WTC11 (cell line): ENCODE data around the gene ADGRL2. TPM values are rescaled to one million over a fixed set of nuclear protein-coding genes. Genes with fewer than 3 reads are reported as not detected.
A peak's percentile ranks its signal among the peaks of the same experiment; 100 is the strongest.

Experiments
- ATAC-seq: fragments of 200-7000 bp; cut with Tn5 transposase; 2 replicates; pipeline ENCODE4 v1.10.0; 2021; ENCODE audit warnings: mild to moderate bottlenecking, moderate library complexity
- CTCF ChIA-PET: fragments of 300-600 bp; sonication (Branson Sonifier 250); formaldehyde crosslinking; loops from one replicate; lab custom pipeline; 2021; ENCODE audit warnings: antibody characterized with exemption; lab: Charles Lee
- POLR2A ChIA-PET: fragments of 350-600 bp; sonication (Branson Sonifier 250); formaldehyde crosslinking; loops from one replicate; lab custom pipeline; 2021; ENCODE audit warnings: antibody characterized with exemption; lab: Charles Lee
- DNase-seq: peaks from one replicate; pipeline ENCODE4 v3.0.0; 2021; ENCODE audit warnings: low spot score
- H3K27ac Mint-ChIP-seq: 2 replicates; pipeline ENCODE4 v1.8.0; 2021; ENCODE audit warnings: mixed read lengths
- H3K27me3 Mint-ChIP-seq: 2 replicates; pipeline ENCODE4 v1.8.0; 2021; ENCODE audit warnings: low read depth, mild to moderate bottlenecking, moderate library complexity, mixed read lengths
- H3K36me3 Mint-ChIP-seq: 2 replicates; pipeline ENCODE4 v1.8.0; 2021; ENCODE audit warnings: mixed read lengths
- H3K4me1 Mint-ChIP-seq: 2 replicates; pipeline ENCODE4 v1.8.0; 2022; ENCODE audit warnings: mixed read lengths
- H3K4me3 Mint-ChIP-seq: 2 replicates; pipeline ENCODE4 v1.8.0; 2021; ENCODE audit warnings: mild to moderate bottlenecking, moderate library complexity, mixed read lengths
- H3K9me3 Mint-ChIP-seq: 2 replicates; pipeline ENCODE4 v1.8.0; 2021; ENCODE audit warnings: mixed read lengths
- AR ChIP-seq: fragments of 250-450 bp; sonication (Bioruptor Pico); IDR thresholded peaks from 2 replicates; pipeline ENCODE4 v1.9.0; 2021; ENCODE audit warnings: mild to moderate bottlenecking
- ATF1 ChIP-seq: sonication (generic); formaldehyde crosslinking; IDR thresholded peaks from 2 replicates; pipeline ENCODE4 v1.8.1; 2023; ENCODE audit warnings: mild to moderate bottlenecking, moderate library complexity, missing genetic modification reagents
- CREB1 ChIP-seq: sonication (generic); formaldehyde crosslinking; IDR thresholded peaks from 2 replicates; pipeline ENCODE4 v1.8.0; 2023; ENCODE audit warnings: mild to moderate bottlenecking, missing genetic modification reagents
- E2F4 ChIP-seq: sonication (generic); formaldehyde crosslinking; IDR thresholded peaks from 2 replicates; pipeline ENCODE4 v1.8.1; 2022; ENCODE audit warnings: low read depth, mild to moderate bottlenecking, moderate library complexity, missing genetic modification reagents, borderline replicate concordance
- ETV6 ChIP-seq: sonication (generic); formaldehyde crosslinking; IDR thresholded peaks from 2 replicates; pipeline ENCODE4 v1.8.1; 2022; ENCODE audit warnings: mild to moderate bottlenecking, missing genetic modification reagents
- FOXJ3 ChIP-seq: sonication (generic); formaldehyde crosslinking; IDR thresholded peaks from 2 replicates; pipeline ENCODE4 v1.9.0; 2021; ENCODE audit warnings: missing genetic modification reagents, mild to moderate bottlenecking, borderline replicate concordance
- GABPB1 ChIP-seq: sonication (generic); formaldehyde crosslinking; IDR thresholded peaks from 2 replicates; pipeline ENCODE4 v1.8.1; 2023; ENCODE audit warnings: mild to moderate bottlenecking, missing genetic modification reagents
- KAT7 ChIP-seq: sonication (generic); formaldehyde crosslinking; IDR thresholded peaks from 2 replicates; pipeline ENCODE4 v1.8.1; 2023; ENCODE audit warnings: missing genetic modification reagents, mild to moderate bottlenecking, borderline replicate concordance
- MAX ChIP-seq: sonication (generic); formaldehyde crosslinking; IDR thresholded peaks from 2 replicates; pipeline ENCODE4 v1.8.0; 2022; ENCODE audit warnings: mild to moderate bottlenecking, missing genetic modification reagents
- MYBL2 ChIP-seq: sonication (generic); formaldehyde crosslinking; IDR thresholded peaks from 2 replicates; pipeline ENCODE4 v1.8.1; 2023; ENCODE audit warnings: mild to moderate bottlenecking, moderate library complexity, missing genetic modification reagents
- PRDM15 ChIP-seq: sonication (generic); formaldehyde crosslinking; IDR thresholded peaks from 2 replicates; pipeline ENCODE4 v1.8.0; 2022; ENCODE audit warnings: missing genetic modification reagents
- RELA ChIP-seq: sonication (generic); formaldehyde crosslinking; IDR thresholded peaks from 2 replicates; pipeline ENCODE4 v1.8.1; 2022; ENCODE audit warnings: missing genetic modification reagents, mild to moderate bottlenecking, borderline replicate concordance
- SOX15 ChIP-seq: fragments of 250-450 bp; sonication (Bioruptor Pico); IDR thresholded peaks from 2 replicates; pipeline ENCODE4 v1.9.0; 2021; ENCODE audit warnings: mild to moderate bottlenecking
- SP1 ChIP-seq: sonication (generic); formaldehyde crosslinking; conservative IDR thresholded peaks from 2 replicates; pipeline ENCODE4 v1.8.1; 2022; ENCODE audit warnings: missing genetic modification reagents
- TEAD1 ChIP-seq: sonication (generic); formaldehyde crosslinking; IDR thresholded peaks from 2 replicates; pipeline ENCODE4 v1.8.0; 2022; ENCODE audit warnings: mild to moderate bottlenecking, missing genetic modification reagents
- TEAD4 ChIP-seq: sonication (generic); formaldehyde crosslinking; IDR thresholded peaks from 2 replicates; pipeline ENCODE4 v1.8.0; 2022; ENCODE audit warnings: mild to moderate bottlenecking, missing genetic modification reagents
- USF2 ChIP-seq: sonication (generic); formaldehyde crosslinking; IDR thresholded peaks from 2 replicates; pipeline ENCODE4 v1.8.1; 2023; ENCODE audit warnings: mild to moderate bottlenecking, missing genetic modification reagents, moderate library complexity
- ZBTB43 ChIP-seq: sonication (generic); formaldehyde crosslinking; IDR thresholded peaks from 2 replicates; pipeline ENCODE4 v1.8.1; 2023; ENCODE audit warnings: mild to moderate bottlenecking, missing genetic modification reagents
- ZNF121 ChIP-seq: sonication (generic); formaldehyde crosslinking; IDR thresholded peaks from 2 replicates; pipeline ENCODE4 v1.8.0; 2023; ENCODE audit warnings: missing genetic modification reagents
- ZNF138 ChIP-seq: sonication (generic); formaldehyde crosslinking; conservative IDR thresholded peaks from 2 replicates; pipeline ENCODE4 v1.8.1; 2022; ENCODE audit warnings: mild to moderate bottlenecking, moderate library complexity, missing genetic modification reagents
- ZNF317 ChIP-seq: sonication (generic); formaldehyde crosslinking; IDR thresholded peaks from 2 replicates; pipeline ENCODE4 v1.8.1; 2023; ENCODE audit warnings: low read depth, mild to moderate bottlenecking, moderate library complexity, missing genetic modification reagents, borderline replicate concordance
- total RNA-seq: library from RNA; stranded (reverse); gene quantifications from 3 replicates; pipeline ENCODE4 v1.2.3, GENCODE V29; 2021

The ADGRL2 gene
- total RNA-seq, 1 experiment from 2014 or later, result 71.6 TPM

- H3K27ac Mint-ChIP-seq, result no peak overlapping the region
- TF ChIP-seq AR (CRISPR knock-in tag) (no peak), TEAD1 (CRISPR knock-in tag) (no peak), TEAD4 (CRISPR knock-in tag) (no peak), MAX (CRISPR knock-in tag) (no peak), SOX15 (no peak), ZNF138 (CRISPR knock-in tag) (no peak), FOXJ3 (CRISPR knock-in tag) (no peak), E2F4 (CRISPR knock-in tag) (no peak), MYBL2 (no peak)
- H3K4me3 Mint-ChIP-seq, result no peak overlapping the region
- ChIA-PET POLR2A (no interaction called here), CTCF (no interaction called here)
- H3K36me3 Mint-ChIP-seq, result no peaks in the 10 kb centered on the region
- H3K27me3 Mint-ChIP-seq, result no peaks in the 10 kb centered on the region
- no peaks in the 10 kb centered on the region for H3K9me3 Mint-ChIP-seq
- DNase-seq (no peak), ATAC-seq (no peak)
- peaks cover 10% of the 10 kb centered on the region for H3K4me1 Mint-ChIP-seq
These were observed 25.2 kb upstream of the ADGRL2 start for GRCh38 chr1:81775510-81775909.

- TF ChIP-seq ZBTB43 (CRISPR knock-in tag) (no peak), RELA (CRISPR knock-in tag) (no peak), USF2 (CRISPR knock-in tag) (no peak), ZNF317 (CRISPR knock-in tag) (no peak), ZNF138 (CRISPR knock-in tag) (no peak), PRDM15 (no peak), ZNF121 (CRISPR knock-in tag) (no peak), CREB1 (CRISPR knock-in tag) (no peak), GABPB1 (no peak), SP1 (no peak), ATF1 (CRISPR knock-in tag) (no peak), KAT7 (CRISPR knock-in tag) (no peak), TEAD1 (CRISPR knock-in tag) (no peak), ETV6 (CRISPR knock-in tag) (no peak)
- peak; percentile 46 for ATAC-seq
- Mint-ChIP-seq H3K4me1 (peaks cover 34% of the 10 kb centered on the region), H3K36me3 (no peaks in the 10 kb centered on the region), H3K27me3 (no peaks in the 10 kb centered on the region), H3K27ac (no peak overlapping the region), H3K9me3 (no peaks in the 10 kb centered on the region), H3K4me3 (no peak overlapping the region)
- CTCF ChIA-PET, result interaction anchor here (0.8 to 1.9 kb wide), 16 partner anchors 8 to 366 kb away, joined by 3 to 8 read pairs (median 3); no protein-coding TSS in a partner anchor
- POLR2A ChIA-PET, result no interaction called here
- no peak for DNase-seq
These were observed 19.9 kb upstream of the ADGRL2 start for GRCh38 chr1:81780705-81781454.
